Heart left ventricle (tissue), 13 donors: Measurements from ENCODE around the gene KCNA10.

Source experiments
- CTCF ChIP-seq, 12 donors: fragments of 200-600 bp; sonication (generic) in 4 of 12; IDR thresholded peaks; one replicate each; pipeline versions ENCODE4 v1.5.0 to v1.8.0; 2018 to 2022; ENCODE audit warnings: antibody characterized with exemption in 12 of 12, mild to moderate bottlenecking in 5 of 12
- POLR2A ChIP-seq, 2 donors: fragments of 450-650 bp; IDR thresholded peaks; one replicate each; pipeline ENCODE4 v1.6.1; 2017; ENCODE audit warnings: antibody characterized with exemption in 2 of 2, mild to moderate bottlenecking in 2 of 2, moderate library complexity in 2 of 2
- donor health status: ischemic (EF 13 %, LVEDD 7.1; RV severe dilation, severe dysfunction).
- donor health status: DM: no; HTN: yes; CAD: no.
- donor health status: DM: no; HTN: no; CAD: no.
- donor health status: ischemic (EF 25% LVEDD 6.9; RV normal size, moderate dysfunction).
- donor health status: ischemic (EF 25% LVEDD 5.7; RV mildly dilated, moderate dysfunction).
- donor health status: ischemic (EF 35%, LVEDD 5.7; RV mildly dilated, moderate dysfunction).
- donor health status: nonischemic (EF 11% LVEDD 7.7; RV severe dilation, severe dysfunction).
- donor health status: DM: yes; HTN: yes; CAD: no.
- donor health status: PGD.
- donor health status: ischemic (EF 29% LVEDD 5.4; RV normal size, mild dysfunction).
- donor health status: nonischemic (EF 23%, LVEDD 6.1; RV moderate dilation, normal function).

- TF ChIP-seq CTCF (IDR thresholded peaks at IDR 0.05) (no peak), POLR2A (IDR thresholded peaks at IDR 0.05) (no peak)
Measured at GRCh38 chr1:110490791-110491451, 28.1 kb downstream of the KCNA10 start.
